SU-DHL-6 (cell line): Measurements from ENCODE around the gene NUP62.

ENCODE experiments used
- H2AFZ ChIP-seq: fragments of 200-600 bp; sonication (generic); 2 replicates; pipeline ENCODE4 v1.6.1; 2014; ENCODE audit warnings: low read depth, mild to moderate bottlenecking, moderate library complexity, mixed read lengths, antibody characterized with exemption, low read length; ENCODE audit not compliant: severe bottlenecking
- H3F3A ChIP-seq: fragments of 200-600 bp; shearing (Covaris generic); 2 replicates; pipeline ENCODE4 v1.6.0; 2016; ENCODE audit warnings: antibody characterized with exemption, mild to moderate bottlenecking; ENCODE audit not compliant: insufficient read depth
- H3K27ac ChIP-seq: fragments of 200-600 bp; sonication (generic); 2 replicates; pipeline ENCODE4 v1.5.1; 2016; ENCODE audit warnings: low read depth, mild to moderate bottlenecking, low read length, moderate library complexity, mixed read lengths
- H3K27me3 ChIP-seq: fragments of 200-600 bp; sonication (generic), shearing (Covaris generic); 2 replicates; pipeline ENCODE4 v1.6.0; 2014; ENCODE audit warnings: mild to moderate bottlenecking, low read length
- H3K36me3 ChIP-seq: fragments of 200-600 bp; sonication (generic); 2 replicates; pipeline ENCODE4 v1.6.1; 2014; ENCODE audit warnings: mild to moderate bottlenecking, low read length, mixed read lengths
- H3K4me2 ChIP-seq: fragments of 300-600, 200-600 bp; shearing (Covaris generic), sonication (generic); 2 replicates; pipeline ENCODE4 v1.6.0; 2014; ENCODE audit warnings: low read length, low read depth, mild to moderate bottlenecking; ENCODE audit not compliant: poor library complexity, severe bottlenecking
- H3K4me3 ChIP-seq: fragments of 200-600 bp; sonication (generic); 2 replicates; pipeline ENCODE4 v1.5.1; 2014; ENCODE audit warnings: antibody characterized with exemption, low read length, mild to moderate bottlenecking, mixed read lengths; ENCODE audit not compliant: insufficient read depth, poor library complexity, severe bottlenecking
- H3K79me2 ChIP-seq: fragments of 200-600 bp; sonication (generic); 2 replicates; pipeline ENCODE4 v1.6.1; 2014; ENCODE audit warnings: mild to moderate bottlenecking, low read length, moderate library complexity; ENCODE audit not compliant: insufficient read depth
- H3K9ac ChIP-seq: fragments of 200-600 bp; sonication (generic); 2 replicates; pipeline ENCODE4 v1.7.0; 2014; ENCODE audit warnings: mild to moderate bottlenecking, low read length
- H3K9me2 ChIP-seq: fragments of 200-600 bp; sonication (generic); replicated peaks from 2 replicates; pipeline ENCODE4 v1.6.1; 2014; ENCODE audit warnings: low read length; ENCODE audit not compliant: insufficient read depth
- H3K9me3 ChIP-seq: fragments of 200-600 bp; sonication (generic); 2 replicates; pipeline ENCODE4 v1.6.1; 2014; ENCODE audit warnings: low read length, mixed read lengths; ENCODE audit not compliant: insufficient read depth
- H4K20me1 ChIP-seq: fragments of 200-600 bp; sonication (generic); 2 replicates; pipeline ENCODE4 v1.6.1; 2014; ENCODE audit warnings: low read depth, mild to moderate bottlenecking, antibody characterized with exemption, low read length, moderate library complexity, mixed read lengths
- CTCF ChIP-seq: fragments of 200-600 bp; sonication (generic); IDR thresholded peaks from one replicate; pipeline ENCODE4 v1.5.1; 2017; ENCODE audit warnings: antibody characterized with exemption, mild to moderate bottlenecking, low read length, moderate library complexity; ENCODE audit not compliant: insufficient read depth, poor library complexity, severe bottlenecking
- EZH2phosphoT487 ChIP-seq: fragments of 200-600 bp; sonication (generic), shearing (Covaris generic); conservative IDR thresholded peaks from 2 replicates; pipeline ENCODE4 v1.6.1; 2018; ENCODE audit warnings: mild to moderate bottlenecking, antibody characterized with exemption, low read length, moderate library complexity, mixed read lengths

NUP62 gene

GRCh38 chr19:49911381-49912145 is 17.7 kb downstream of the NUP62 start:
- H3K27ac ChIP-seq = peak overlapping the region; percentile 44
- H3K4me2 ChIP-seq = no peak overlapping the region
- no peaks in the 10 kb centered on the region for H3K36me3 ChIP-seq
- TF ChIP-seq EZH2phosphoT487 = no peak
- no peak for TF ChIP-seq CTCF
- no peaks in the 10 kb centered on the region for H4K20me1 ChIP-seq
- H3K4me3 ChIP-seq = no peak overlapping the region
- no peak overlapping the region; the same call in 1 of the 2 replicates for H3K9ac ChIP-seq
- H2AFZ ChIP-seq = no peak overlapping the region
- H3F3A ChIP-seq = peaks cover 13% of the 10 kb centered on the region; the same call in 1 of the 2 replicates
- H3K9me3 ChIP-seq = no peaks in the 10 kb centered on the region
- no peaks in the 10 kb centered on the region for H3K27me3 ChIP-seq
- H3K79me2 ChIP-seq = peaks cover 28% of the 10 kb centered on the region; the same call in 1 of the 2 replicates
- no peaks in the 10 kb centered on the region for H3K9me2 ChIP-seq

- no peak overlapping the region for H2AFZ ChIP-seq
- peaks cover 18% of the 10 kb centered on the region; the same call in 1 of the 2 replicates for H3K79me2 ChIP-seq
- no peaks in the 10 kb centered on the region for H3K27me3 ChIP-seq
- H4K20me1 ChIP-seq = no peaks in the 10 kb centered on the region
- TF ChIP-seq CTCF (no peak), EZH2phosphoT487 (no peak)
- H3K9me3 ChIP-seq = no peaks in the 10 kb centered on the region
- H3K9ac ChIP-seq = no peak overlapping the region
- no peaks in the 10 kb centered on the region for H3K9me2 ChIP-seq
- H3K36me3 ChIP-seq = no peaks in the 10 kb centered on the region
- no peak overlapping the region for H3K4me2 ChIP-seq
- H3K27ac ChIP-seq = no peak overlapping the region
- H3K4me3 ChIP-seq = no peak overlapping the region
- H3F3A ChIP-seq = peaks cover 17% of the 10 kb centered on the region; the same call in 1 of the 2 replicates
Observed at GRCh38 chr19:49910179-49910578, 19.1 kb downstream of the NUP62 start.

GRCh38 chr19:49908480-49909420 is 20.6 kb downstream of the NUP62 start:
- no peaks in the 10 kb centered on the region for H4K20me1 ChIP-seq
- peak overlapping the region; percentile 46 for H3K27ac ChIP-seq
- 0 out of 2 replicates have a peak, but pooled peaks cover 9% of the 10 kb centered on the region for H3K79me2 ChIP-seq
- no peaks in the 10 kb centered on the region for H3K9me3 ChIP-seq
- H3K4me3 ChIP-seq = no peak overlapping the region
- H3K9me2 ChIP-seq = no peaks in the 10 kb centered on the region
- no peaks in the 10 kb centered on the region for H3K27me3 ChIP-seq
- H3K9ac ChIP-seq = no peak overlapping the region
- H3K36me3 ChIP-seq = no peaks in the 10 kb centered on the region
- no peak overlapping the region for H2AFZ ChIP-seq
- TF ChIP-seq CTCF (no peak), EZH2phosphoT487 (no peak)
- H3K4me2 ChIP-seq = no peak overlapping the region
- peaks cover 19% of the 10 kb centered on the region; the same call in 1 of the 2 replicates for H3F3A ChIP-seq
